WTC11 (cell line): Measurements from ENCODE around the gene FBXL13. TPM values are rescaled to one million over a fixed set of nuclear protein-coding genes. Genes with fewer than 3 reads are reported as not detected.

Experiments used
- ATAC-seq: fragments of 200-7000 bp; cut with Tn5 transposase; 2 replicates; pipeline ENCODE4 v1.10.0; 2021; ENCODE audit warnings: mild to moderate bottlenecking, moderate library complexity
- CTCF ChIA-PET: fragments of 300-600 bp; sonication (Branson Sonifier 250); formaldehyde crosslinking; loops from one replicate; lab custom pipeline; 2021; ENCODE audit warnings: antibody characterized with exemption; lab: Charles Lee
- POLR2A ChIA-PET: fragments of 350-600 bp; sonication (Branson Sonifier 250); formaldehyde crosslinking; loops from one replicate; lab custom pipeline; 2021; ENCODE audit warnings: antibody characterized with exemption; lab: Charles Lee
- DNase-seq: peaks from one replicate; pipeline ENCODE4 v3.0.0; 2021; ENCODE audit warnings: low spot score
- H3K27ac Mint-ChIP-seq: 2 replicates; pipeline ENCODE4 v1.8.0; 2021; ENCODE audit warnings: mixed read lengths
- H3K27me3 Mint-ChIP-seq: 2 replicates; pipeline ENCODE4 v1.8.0; 2021; ENCODE audit warnings: low read depth, mild to moderate bottlenecking, moderate library complexity, mixed read lengths
- H3K36me3 Mint-ChIP-seq: 2 replicates; pipeline ENCODE4 v1.8.0; 2021; ENCODE audit warnings: mixed read lengths
- H3K4me1 Mint-ChIP-seq: 2 replicates; pipeline ENCODE4 v1.8.0; 2022; ENCODE audit warnings: mixed read lengths
- H3K4me3 Mint-ChIP-seq: 2 replicates; pipeline ENCODE4 v1.8.0; 2021; ENCODE audit warnings: mild to moderate bottlenecking, moderate library complexity, mixed read lengths
- H3K9me3 Mint-ChIP-seq: 2 replicates; pipeline ENCODE4 v1.8.0; 2021; ENCODE audit warnings: mixed read lengths
- ARID4B ChIP-seq: sonication (generic); formaldehyde crosslinking; IDR thresholded peaks from 2 replicates; pipeline ENCODE4 v1.8.0; 2023; ENCODE audit warnings: missing genetic modification reagents, mild to moderate bottlenecking, borderline replicate concordance
- ESRRA ChIP-seq: sonication (generic); formaldehyde crosslinking; IDR thresholded peaks from 2 replicates; pipeline ENCODE4 v1.8.1; 2022; ENCODE audit warnings: mild to moderate bottlenecking, missing genetic modification reagents, borderline replicate concordance
- FOXK1 ChIP-seq: sonication (generic); formaldehyde crosslinking; IDR thresholded peaks from 2 replicates; pipeline ENCODE4 v1.8.0; 2022; ENCODE audit warnings: mild to moderate bottlenecking, moderate library complexity, missing genetic modification reagents
- FOXP1 ChIP-seq: sonication (generic); formaldehyde crosslinking; IDR thresholded peaks from 2 replicates; pipeline ENCODE4 v1.8.0; 2022; ENCODE audit warnings: missing genetic modification reagents, mild to moderate bottlenecking, moderate library complexity, borderline replicate concordance
- IRF1 ChIP-seq: sonication (generic); formaldehyde crosslinking; IDR thresholded peaks from 2 replicates; pipeline ENCODE4 v1.8.0; 2023; ENCODE audit warnings: missing genetic modification reagents
- JAZF1 ChIP-seq: fragments of 250-450 bp; sonication (Bioruptor Pico); IDR thresholded peaks from 2 replicates; pipeline ENCODE4 v1.9.0; 2021; ENCODE audit warnings: moderate library complexity, mild to moderate bottlenecking, inconsistent platforms
- KAT7 ChIP-seq: sonication (generic); formaldehyde crosslinking; IDR thresholded peaks from 2 replicates; pipeline ENCODE4 v1.8.1; 2023; ENCODE audit warnings: missing genetic modification reagents, mild to moderate bottlenecking, borderline replicate concordance
- MLX ChIP-seq: sonication (generic); formaldehyde crosslinking; IDR thresholded peaks from 2 replicates; pipeline ENCODE4 v1.8.1; 2023; ENCODE audit warnings: mild to moderate bottlenecking, missing genetic modification reagents, moderate library complexity
- NFYB ChIP-seq: sonication (generic); formaldehyde crosslinking; conservative IDR thresholded peaks from 2 replicates; pipeline ENCODE4 v1.8.0; 2022; ENCODE audit warnings: low read depth, missing genetic modification reagents
- PREB ChIP-seq: sonication (generic); formaldehyde crosslinking; IDR thresholded peaks from 2 replicates; pipeline ENCODE4 v1.8.1; 2022; ENCODE audit warnings: mild to moderate bottlenecking, missing genetic modification reagents, moderate library complexity, borderline replicate concordance
- PRRX2 ChIP-seq: fragments of 250-450 bp; sonication (Bioruptor Pico); IDR thresholded peaks from 2 replicates; pipeline ENCODE4 v1.8.0; 2021; ENCODE audit warnings: mild to moderate bottlenecking
- RELA ChIP-seq: sonication (generic); formaldehyde crosslinking; IDR thresholded peaks from 2 replicates; pipeline ENCODE4 v1.8.1; 2022; ENCODE audit warnings: missing genetic modification reagents, mild to moderate bottlenecking, borderline replicate concordance
- TEAD1 ChIP-seq: sonication (generic); formaldehyde crosslinking; IDR thresholded peaks from 2 replicates; pipeline ENCODE4 v1.8.0; 2022; ENCODE audit warnings: mild to moderate bottlenecking, missing genetic modification reagents
- USF1 ChIP-seq: sonication (generic); formaldehyde crosslinking; IDR thresholded peaks from 2 replicates; pipeline ENCODE4 v1.8.0; 2022; ENCODE audit warnings: mild to moderate bottlenecking, missing genetic modification reagents
- USF2 ChIP-seq: sonication (generic); formaldehyde crosslinking; IDR thresholded peaks from 2 replicates; pipeline ENCODE4 v1.8.1; 2023; ENCODE audit warnings: mild to moderate bottlenecking, missing genetic modification reagents, moderate library complexity
- ZNF232 ChIP-seq: sonication (generic); formaldehyde crosslinking; IDR thresholded peaks from 2 replicates; pipeline ENCODE4 v1.8.0; 2022; ENCODE audit warnings: mild to moderate bottlenecking, missing genetic modification reagents
- ZNF281 ChIP-seq: sonication (generic); formaldehyde crosslinking; IDR thresholded peaks from 2 replicates; pipeline ENCODE4 v1.8.0; 2023; ENCODE audit warnings: mild to moderate bottlenecking, missing genetic modification reagents
- total RNA-seq: library from RNA; stranded (reverse); gene quantifications from 3 replicates; pipeline ENCODE4 v1.2.3, GENCODE V29; 2021

FBXL13 gene
- total RNA-seq, 1 experiment from 2014 or later, result 1.7 TPM

GRCh38 chr7:102992938-102993717 is 81.5 kb downstream of the FBXL13 start:
- ATAC-seq (no peak), DNase-seq (no peak)
- TF ChIP-seq TEAD1 (CRISPR knock-in tag) (no peak), NFYB (no peak), RELA (CRISPR knock-in tag) (no peak), ESRRA (CRISPR knock-in tag) (no peak), FOXP1 (CRISPR knock-in tag) (no peak), ZNF281 (CRISPR knock-in tag) (no peak), USF1 (no peak), USF2 (CRISPR knock-in tag) (no peak), FOXK1 (no peak), PRRX2 (CRISPR knock-in tag) (no peak)
- CTCF ChIA-PET, result interaction anchor here (1.1 kb wide), 1 partner anchor 69 kb away, joined by 4 read pairs; no protein-coding TSS in a partner anchor
- Mint-ChIP-seq H3K9me3 (peaks cover 6% of the 10 kb centered on the region; the same call in 1 of the 2 replicates), H3K4me1 (no peaks in the 10 kb centered on the region), H3K27me3 (no peaks in the 10 kb centered on the region), H3K36me3 (no peaks in the 10 kb centered on the region), H3K4me3 (no peak overlapping the region), H3K27ac (no peak overlapping the region)
- POLR2A ChIA-PET, result interaction anchor here (0.5 kb wide), 1 partner anchor 212 kb away, joined by 3 read pairs; no protein-coding TSS in a partner anchor

GRCh38 chr7:102992509-102992937 is 82.1 kb downstream of the FBXL13 start:
- no peak for ATAC-seq
- Mint-ChIP-seq H3K4me1 (no peaks in the 10 kb centered on the region), H3K27ac (no peak overlapping the region), H3K27me3 (no peaks in the 10 kb centered on the region), H3K36me3 (no peaks in the 10 kb centered on the region), H3K4me3 (no peak overlapping the region), H3K9me3 (peaks cover 6% of the 10 kb centered on the region; the same call in 1 of the 2 replicates)
- no peak for DNase-seq
- ChIA-PET POLR2A (no interaction called here), CTCF (interaction anchor here (1.1 kb wide), 1 partner anchor 69 kb away, joined by 4 read pairs; no protein-coding TSS in a partner anchor)
- TF ChIP-seq ZNF232 (CRISPR knock-in tag) (no peak), KAT7 (CRISPR knock-in tag) (no peak), IRF1 (CRISPR knock-in tag) (no peak), JAZF1 (CRISPR knock-in tag) (no peak), ARID4B (CRISPR knock-in tag) (no peak), ZNF281 (CRISPR knock-in tag) (no peak), PREB (no peak), MLX (CRISPR knock-in tag) (no peak)
